GM23248 (cell line): ENCODE data around the gene CORO2B.

Experiments used
- EZH2 ChIP-seq: fragments of 200-600 bp; sonication (generic); IDR thresholded peaks from 2 replicates; pipeline ENCODE4 v1.6.1; 2018; ENCODE audit warnings: antibody characterized with exemption, mild to moderate bottlenecking; ENCODE audit not compliant: insufficient read depth, poor library complexity, severe bottlenecking
- EZH2phosphoT487 ChIP-seq: fragments of 200-600 bp; sonication (generic); IDR thresholded peaks from 2 replicates; pipeline ENCODE4 v1.6.1; 2018; ENCODE audit warnings: antibody characterized with exemption, moderate library complexity, mild to moderate bottlenecking, low read depth; ENCODE audit not compliant: insufficient read depth

DNA sequence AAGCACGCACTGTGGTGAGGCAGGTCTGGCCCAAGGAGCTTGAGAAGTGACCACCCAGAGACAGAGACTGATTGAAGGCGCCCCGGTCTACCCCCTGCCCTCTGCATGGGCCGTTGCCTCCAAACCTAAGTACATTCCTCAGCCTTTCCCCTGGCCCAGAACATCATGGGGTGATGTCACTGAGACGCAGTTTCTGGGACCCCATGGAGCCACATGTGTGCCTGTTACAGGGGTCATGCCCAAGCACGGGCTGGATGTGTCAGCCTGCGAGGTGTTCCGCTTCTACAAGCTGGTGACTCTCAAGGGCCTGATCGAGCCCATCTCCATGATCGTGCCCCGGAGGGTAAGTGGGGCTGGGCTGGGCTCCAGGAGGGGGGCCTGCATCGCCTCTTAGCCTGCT lies 139.7 kb downstream of the CORO2B start:
- TF ChIP-seq EZH2phosphoT487 (no peak), EZH2 (no peak)
